HCT116 (cell line): ENCODE data around the gene ROS1. TPM values are rescaled to one million over a fixed set of nuclear protein-coding genes. Genes with fewer than 3 reads are reported as not detected.

Experiments
- ATAC-seq: fragments of 200-7000 bp; cut with Tn5 transposase; 2 replicates; pipeline ENCODE4 v1.9.1; 2020; ENCODE audit warnings: mild to moderate bottlenecking, moderate library complexity
- BruUV-seq: library from RNA; stranded (reverse); fragments of 400-500 nt; replicated peaks from 2 replicates; lab custom pipeline; 2021; lab: Mats Ljungman, UMichigan
- CTCF ChIA-PET: fragments of 300-600 bp; sonication (Branson Sonifier 250); formaldehyde crosslinking; loops from one replicate; lab custom pipeline; 2021; ENCODE audit warnings: antibody characterized with exemption; lab: Charles Lee
- POLR2A ChIA-PET: fragments of 300-600, 350-600 bp; sonication (Branson Sonifier 250); formaldehyde crosslinking; loops from one replicate; lab custom pipeline; 2021; ENCODE audit warnings: antibody characterized with exemption; lab: Charles Lee
- RAD21 ChIA-PET, 2 experiments: fragments of 300-600 bp; sonication (Branson Sonifier 250); formaldehyde crosslinking; loops; one replicate each; lab custom pipeline; 2023; ENCODE audit warnings: low total read pairs in 2 of 2; ENCODE audit not compliant: uncharacterized antibody in 2 of 2, unreplicated experiment in 2 of 2, low non-redundant PET in 1 of 2; lab: Charles Lee
- DNase-seq: peaks from one replicate; pipeline ENCODE4 v3.0.0-alpha.2; 2010; ENCODE audit warnings: low read depth, low spot score
- H2AFZ ChIP-seq: fragments of 200-600 bp; shearing (Covaris generic), sonication (generic); 2 replicates; pipeline ENCODE4 v1.6.1; 2017; ENCODE audit warnings: low read depth, mixed run types, mixed read lengths, antibody characterized with exemption, low read length; ENCODE audit not compliant: poor library complexity, severe bottlenecking
- H3K27ac ChIP-seq: 2 replicates; pipeline ENCODE4 v1.5.1; 2012; ENCODE audit warnings: low read depth, low read length
- H3K27me3 ChIP-seq: fragments of 200-600 bp; sonication (generic); 2 replicates; pipeline ENCODE4 v1.6.1; 2016; ENCODE audit warnings: mixed run types, low read length, mixed read lengths; ENCODE audit not compliant: insufficient read depth
- H3K36me3 ChIP-seq, 2 experiments: fragments of 200-500 bp in 1 of 2; fragments of 200-600 bp in 1 of 2; sonication (Bioruptor generic) in 1 of 2; sonication (generic) in 1 of 2; 2 replicates each; pipeline versions ENCODE4 v1.5.1 to v1.6.1; 2014 to 2016; ENCODE audit warnings: low read length in 2 of 2, inconsistent platforms in 1 of 2, mixed read lengths in 1 of 2, mixed run types in 1 of 2; ENCODE audit not compliant: insufficient read depth in 2 of 2, control insufficient read depth in 1 of 2
- H3K4me1 ChIP-seq, 2 experiments: fragments of 200-600 bp in 1 of 2; sonication (generic) in 1 of 2; 2 replicates each; pipeline versions ENCODE4 v1.5.1 to v1.6.1; 2012 to 2017; ENCODE audit warnings: low read length in 2 of 2, inconsistent platforms in 1 of 2, mild to moderate bottlenecking in 1 of 2, mixed read lengths in 1 of 2, mixed run types in 1 of 2, moderate library complexity in 1 of 2; ENCODE audit not compliant: insufficient read depth in 2 of 2, control insufficient read depth in 1 of 2
- H3K4me2 ChIP-seq: fragments of 200-600 bp; sonication (generic); 2 replicates; pipeline ENCODE4 v1.6.1; 2017; ENCODE audit warnings: mixed run types, low read length, mixed read lengths
- H3K4me3 ChIP-seq, 2 experiments: fragments of 200-600 bp in 1 of 2; sonication (generic) in 1 of 2; replicated peaks in 1 of 2; 2 replicates each; pipeline ENCODE4 v1.5.1; 2011 to 2016; ENCODE audit warnings: low read length in 2 of 2, control low read depth in 1 of 2, low read depth in 1 of 2, mild to moderate bottlenecking in 1 of 2, mixed read lengths in 1 of 2, mixed run types in 1 of 2
- H3K79me2 ChIP-seq: fragments of 200-600 bp; sonication (generic); 2 replicates; pipeline ENCODE4 v1.6.1; 2017; ENCODE audit warnings: mild to moderate bottlenecking, mixed run types, low read length, moderate library complexity, mixed read lengths; ENCODE audit not compliant: insufficient read depth
- H3K9ac ChIP-seq: fragments of 200-600 bp; sonication (generic); 2 replicates; pipeline ENCODE4 v1.6.1; 2016; ENCODE audit warnings: low read length, mixed read lengths
- H3K9me2 ChIP-seq: fragments of 200-600 bp; sonication (generic), shearing (Covaris generic); 2 replicates; pipeline ENCODE4 v1.6.1; 2017; ENCODE audit warnings: mixed run types, mild to moderate bottlenecking, moderate library complexity; ENCODE audit not compliant: insufficient read depth
- H3K9me3 ChIP-seq, 2 experiments: fragments of 200-500 bp in 1 of 2; fragments of 200-600 bp in 1 of 2; sonication (Bioruptor generic) in 1 of 2; sonication (generic) in 1 of 2; 2 replicates each; pipeline ENCODE4 v1.6.1; 2014 to 2017; ENCODE audit warnings: low read length in 2 of 2, mixed read lengths in 2 of 2, inconsistent platforms in 1 of 2, low read depth in 1 of 2, mild to moderate bottlenecking in 1 of 2, mixed run types in 1 of 2, moderate library complexity in 1 of 2; ENCODE audit not compliant: control insufficient read depth in 1 of 2, insufficient read depth in 1 of 2
- H4K20me1 ChIP-seq: fragments of 200-600 bp; sonication (generic), shearing (Covaris generic); 2 replicates; pipeline ENCODE4 v1.6.1; 2017; ENCODE audit warnings: mixed run types, mild to moderate bottlenecking, moderate library complexity; ENCODE audit not compliant: insufficient read depth
- CBX3 ChIP-seq: IDR thresholded peaks from 2 replicates; pipeline ENCODE4 v1.6.1; 2012; ENCODE audit warnings: low read depth
- CEBPB ChIP-seq: IDR thresholded peaks from 2 replicates; pipeline ENCODE4 v1.6.1; 2012; ENCODE audit warnings: low read depth
- EGR1 ChIP-seq: IDR thresholded peaks from 2 replicates; pipeline ENCODE4 v1.6.1; 2012; ENCODE audit warnings: low read depth
- EZH2 ChIP-seq: fragments of 200-600 bp; sonication (generic); IDR thresholded peaks from 2 replicates; pipeline ENCODE4 v1.6.1; 2017; ENCODE audit warnings: antibody characterized with exemption, mixed run types
- POLR2A ChIP-seq: IDR thresholded peaks from 2 replicates; pipeline ENCODE4 v1.7.0; 2011; ENCODE audit warnings: borderline replicate concordance; ENCODE audit not compliant: insufficient read depth, insufficient read length; ENCODE audit errors: extremely low read depth
- RAD21 ChIP-seq: IDR thresholded peaks from 2 replicates; pipeline ENCODE4 v1.6.1; 2012; ENCODE audit warnings: low read depth, mild to moderate bottlenecking
- TCF7L2 ChIP-seq: IDR thresholded peaks from 2 replicates; pipeline ENCODE4 v1.7.0; 2011; ENCODE audit warnings: borderline replicate concordance, inconsistent platforms; ENCODE audit not compliant: insufficient read depth, insufficient read length; ENCODE audit errors: extremely low read depth
- YY1 ChIP-seq: IDR thresholded peaks from 2 replicates; pipeline ENCODE4 v1.6.1; 2011; ENCODE audit warnings: low read length, low read depth, moderate library complexity, mild to moderate bottlenecking; ENCODE audit not compliant: insufficient replicate concordance; ENCODE audit errors: extremely low read depth
- intact Hi-C: fragments of 100-400 bp; cut with micrococcal nuclease; formaldehyde crosslinking; loops from 2 replicates; pipeline ENCODE4 v1.10.0; 2022
- total RNA-seq: library from RNA; stranded (reverse); gene quantifications from one replicate; pipeline ENCODE4 v1.2.1, GENCODE V29; 2021; ENCODE audit not compliant: unreplicated experiment
- TF ChIP-seq, protein P1 (sequence below), 3 experiments: fragments of 200-600 bp in 1 of 3; sonication (generic) in 1 of 3; IDR thresholded peaks in 2 of 3; conservative IDR thresholded peaks in 1 of 3; 2 replicates each; pipeline ENCODE4 v1.5.1; 2012 to 2017; ENCODE audit warnings: low read depth in 2 of 3, low read length in 2 of 3, antibody characterized with exemption in 1 of 3, borderline replicate concordance in 1 of 3, control low read depth in 1 of 3, mild to moderate bottlenecking in 1 of 3, mixed read lengths in 1 of 3, mixed run types in 1 of 3, moderate library complexity in 1 of 3; ENCODE audit not compliant: insufficient read depth in 1 of 3
- TF ChIP-seq, protein P2 (sequence below): IDR thresholded peaks from 2 replicates; pipeline ENCODE4 v1.6.1; 2011; ENCODE audit warnings: mild to moderate bottlenecking, low read length, moderate library complexity; ENCODE audit not compliant: insufficient replicate concordance; ENCODE audit errors: extremely low read depth

ROS1 gene
- total RNA-seq, 1 experiment from 2014 or later: not detected

- Histone ChIP-seq H3K36me3 (no peaks in the 10 kb centered on the region), H3K9me2 (no peaks in the 10 kb centered on the region), H3K4me3 (no peak overlapping the region), H3K27ac (no peak overlapping the region), H3K4me1 (no peaks in the 10 kb centered on the region), H3K4me2 (no peak overlapping the region), H4K20me1 (no peaks in the 10 kb centered on the region), H3K27me3 (no peaks in the 10 kb centered on the region), H3K9ac (no peak overlapping the region), H3K79me2 (no peaks in the 10 kb centered on the region), H2AFZ (no peak overlapping the region), H3K9me3 (no peaks in the 10 kb centered on the region)
- TF ChIP-seq RAD21: no peak
- TF ChIP-seq POLR2A: no peak
- no peak for TF ChIP-seq YY1
- no peak for TF ChIP-seq TCF7L2
- no peak for TF ChIP-seq CBX3
- TF ChIP-seq, protein P1, sequence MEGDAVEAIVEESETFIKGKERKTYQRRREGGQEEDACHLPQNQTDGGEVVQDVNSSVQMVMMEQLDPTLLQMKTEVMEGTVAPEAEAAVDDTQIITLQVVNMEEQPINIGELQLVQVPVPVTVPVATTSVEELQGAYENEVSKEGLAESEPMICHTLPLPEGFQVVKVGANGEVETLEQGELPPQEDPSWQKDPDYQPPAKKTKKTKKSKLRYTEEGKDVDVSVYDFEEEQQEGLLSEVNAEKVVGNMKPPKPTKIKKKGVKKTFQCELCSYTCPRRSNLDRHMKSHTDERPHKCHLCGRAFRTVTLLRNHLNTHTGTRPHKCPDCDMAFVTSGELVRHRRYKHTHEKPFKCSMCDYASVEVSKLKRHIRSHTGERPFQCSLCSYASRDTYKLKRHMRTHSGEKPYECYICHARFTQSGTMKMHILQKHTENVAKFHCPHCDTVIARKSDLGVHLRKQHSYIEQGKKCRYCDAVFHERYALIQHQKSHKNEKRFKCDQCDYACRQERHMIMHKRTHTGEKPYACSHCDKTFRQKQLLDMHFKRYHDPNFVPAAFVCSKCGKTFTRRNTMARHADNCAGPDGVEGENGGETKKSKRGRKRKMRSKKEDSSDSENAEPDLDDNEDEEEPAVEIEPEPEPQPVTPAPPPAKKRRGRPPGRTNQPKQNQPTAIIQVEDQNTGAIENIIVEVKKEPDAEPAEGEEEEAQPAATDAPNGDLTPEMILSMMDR (IDR thresholded peaks at IDR 0.05 in 2 of 3, conservative IDR thresholded peaks at IDR 0.05 in 1 of 3; ENCODE audit: borderline replicate concordance in 1 of 3, insufficient read depth in 1 of 3, low read depth in 2 of 3, low read length in 2 of 3): no peak
- no peak for TF ChIP-seq CEBPB
- TF ChIP-seq, protein P2, sequence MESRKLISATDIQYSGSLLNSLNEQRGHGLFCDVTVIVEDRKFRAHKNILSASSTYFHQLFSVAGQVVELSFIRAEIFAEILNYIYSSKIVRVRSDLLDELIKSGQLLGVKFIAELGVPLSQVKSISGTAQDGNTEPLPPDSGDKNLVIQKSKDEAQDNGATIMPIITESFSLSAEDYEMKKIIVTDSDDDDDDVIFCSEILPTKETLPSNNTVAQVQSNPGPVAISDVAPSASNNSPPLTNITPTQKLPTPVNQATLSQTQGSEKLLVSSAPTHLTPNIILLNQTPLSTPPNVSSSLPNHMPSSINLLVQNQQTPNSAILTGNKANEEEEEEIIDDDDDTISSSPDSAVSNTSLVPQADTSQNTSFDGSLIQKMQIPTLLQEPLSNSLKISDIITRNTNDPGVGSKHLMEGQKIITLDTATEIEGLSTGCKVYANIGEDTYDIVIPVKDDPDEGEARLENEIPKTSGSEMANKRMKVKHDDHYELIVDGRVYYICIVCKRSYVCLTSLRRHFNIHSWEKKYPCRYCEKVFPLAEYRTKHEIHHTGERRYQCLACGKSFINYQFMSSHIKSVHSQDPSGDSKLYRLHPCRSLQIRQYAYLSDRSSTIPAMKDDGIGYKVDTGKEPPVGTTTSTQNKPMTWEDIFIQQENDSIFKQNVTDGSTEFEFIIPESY: no peak
- TF ChIP-seq EZH2: no peak
- TF ChIP-seq EGR1: no peak
- DNase-seq (no peak), ATAC-seq (no peak)
- POLR2A ChIA-PET: no interaction called here
- RAD21 ChIA-PET: no interaction called here
- CTCF ChIA-PET: no interaction called here
- no TSS peak for BruUV-seq
- intact Hi-C loops: loop anchor here (10.0 kb wide), 1 partner anchor 427 kb away; no protein-coding TSS in a partner anchor
Observed at GRCh38 chr6:117311310-117311709, 114.4 kb downstream of the ROS1 start.
